DMS153 treated with DMSO at 0.1 percent for 48 hours (cell line): Measurements from ENCODE around the gene GPC6.
A peak's percentile ranks its signal among the peaks of the same experiment; 100 is the strongest.

Experiments
- DNase-seq: peaks from one replicate; lab custom pipeline; 2025; ENCODE audit not compliant: unreplicated experiment; lab: John Stamatoyannopoulos, UW

Gene GPC6

GRCh38 chr13:93881411-93881810 lies 654.8 kb downstream of the GPC6 start:
- no peak for DNase-seq

DNA sequence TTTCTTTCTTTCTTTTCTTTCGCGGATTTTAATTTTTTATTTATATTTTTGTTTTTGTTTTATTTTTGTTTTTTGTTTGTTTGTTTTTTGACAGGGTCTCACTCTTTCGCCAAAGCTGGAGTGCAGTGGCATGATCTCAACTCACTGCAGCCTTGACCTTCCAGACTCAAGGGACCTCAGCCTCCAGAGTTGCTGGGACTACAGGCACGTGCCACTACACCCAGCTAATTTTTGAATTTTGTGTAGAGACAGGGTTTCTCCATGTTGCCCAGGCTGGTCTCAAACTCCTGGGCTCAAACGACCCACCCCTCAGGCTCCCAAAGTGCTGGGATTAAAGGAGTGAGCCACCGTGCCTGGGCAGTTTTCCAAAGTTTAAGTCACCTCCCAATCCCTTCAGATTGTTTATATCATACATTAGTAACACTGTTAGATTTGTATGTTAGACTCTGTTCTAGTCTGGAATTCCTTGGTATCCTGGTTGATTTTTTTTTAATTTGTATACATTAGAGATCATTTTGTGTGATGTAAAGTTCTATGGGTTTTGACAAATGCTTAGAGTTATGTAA lies 655.6 kb downstream of the GPC6 start:
- no peak for DNase-seq

DNA sequence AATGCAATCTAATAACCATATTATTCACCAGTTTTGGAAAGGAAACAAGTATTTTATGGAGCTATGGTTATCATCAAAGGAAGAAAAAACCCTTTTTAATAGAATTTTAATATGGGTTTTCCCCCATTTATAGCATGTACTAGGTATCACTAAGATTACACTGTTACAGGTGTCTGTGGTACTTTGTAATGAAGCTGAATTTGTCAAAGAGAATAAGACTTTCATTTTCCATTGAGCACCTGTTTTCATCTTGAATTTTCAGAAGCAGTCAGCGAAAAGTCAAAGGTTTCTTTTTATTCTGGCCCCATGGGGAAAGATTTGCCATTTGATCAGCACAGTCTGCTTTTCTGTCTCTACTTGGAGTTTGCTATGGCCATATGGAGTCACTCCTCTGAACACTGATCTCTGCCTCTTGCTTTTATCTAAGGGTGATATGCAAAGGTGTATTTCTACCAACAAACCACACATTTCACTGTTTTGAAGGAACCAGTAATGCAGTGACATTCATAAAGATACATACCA lies 662.9 kb downstream of the GPC6 start:
- no peak for DNase-seq

GRCh38 chr13:93899981-93900380 lies 673.4 kb downstream of the GPC6 start:
- DNase-seq: no peak

DNA sequence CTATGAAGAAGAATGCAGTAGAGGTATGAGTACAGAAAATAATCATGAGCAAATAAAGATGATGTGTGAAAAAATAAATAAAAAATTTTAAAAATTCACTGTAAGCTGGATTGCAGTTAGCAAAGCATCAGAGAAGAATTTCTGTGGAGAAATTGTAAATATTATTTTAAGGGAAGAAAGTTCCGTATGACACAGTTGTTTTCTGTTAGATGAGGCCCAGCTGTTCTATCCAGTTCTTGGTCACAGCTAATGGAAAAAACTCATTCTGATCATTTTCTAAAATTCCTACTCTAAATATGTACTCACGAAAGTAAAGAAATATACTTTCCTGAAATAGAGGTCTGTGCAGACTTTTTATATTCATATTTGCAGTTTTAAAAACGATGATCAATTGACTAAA lies 674.1 kb downstream of the GPC6 start:
- no peak for DNase-seq

DNA sequence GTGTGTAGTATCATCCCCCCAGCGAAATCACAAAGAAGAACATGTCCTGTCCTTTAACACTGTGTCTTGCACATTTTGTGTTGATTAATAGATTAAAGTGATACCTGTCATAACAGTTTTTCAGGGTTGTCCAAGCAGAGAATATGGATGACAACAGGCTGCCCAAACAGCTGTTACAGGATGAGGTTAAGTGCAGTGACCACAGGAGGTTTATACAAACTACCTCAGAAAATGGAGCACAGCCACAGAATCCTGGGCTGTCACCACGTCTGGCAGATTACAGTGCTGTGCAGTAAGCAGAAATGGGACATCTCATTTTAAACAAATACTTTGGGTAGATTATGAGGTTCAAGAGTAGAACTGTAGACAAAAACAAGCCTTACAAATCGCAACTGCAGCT lies 677.3 kb downstream of the GPC6 start:
- DNase-seq: no peak

- DNase-seq: no peak
Observed at GRCh38 chr13:93915269-93915809, 688.7 kb downstream of the GPC6 start.

GRCh38 chr13:93922063-93922855 lies 695.7 kb downstream of the GPC6 start:
- DNase-seq: no peak

DNA sequence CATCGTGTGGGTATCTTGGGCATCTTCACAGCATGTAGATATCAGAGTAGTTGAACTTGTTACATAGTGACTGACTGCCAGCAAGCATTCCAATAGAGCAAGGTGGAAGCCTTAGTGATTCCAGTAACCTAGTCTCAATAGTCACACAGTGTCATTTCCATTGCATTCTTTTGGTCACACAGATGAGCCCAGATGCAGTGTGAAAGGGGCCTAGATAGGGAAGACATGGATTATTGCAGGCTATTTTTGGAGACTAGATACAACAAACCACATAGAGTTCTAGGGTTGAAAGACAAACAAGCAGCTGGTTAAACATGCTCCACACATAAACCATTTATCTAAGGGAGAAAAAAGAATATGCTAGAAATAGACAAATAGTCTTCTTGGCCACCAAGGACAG lies 699.4 kb downstream of the GPC6 start:
- no peak for DNase-seq

GRCh38 chr13:93926425-93926824 lies 699.8 kb downstream of the GPC6 start:
- no peak for DNase-seq

DNA sequence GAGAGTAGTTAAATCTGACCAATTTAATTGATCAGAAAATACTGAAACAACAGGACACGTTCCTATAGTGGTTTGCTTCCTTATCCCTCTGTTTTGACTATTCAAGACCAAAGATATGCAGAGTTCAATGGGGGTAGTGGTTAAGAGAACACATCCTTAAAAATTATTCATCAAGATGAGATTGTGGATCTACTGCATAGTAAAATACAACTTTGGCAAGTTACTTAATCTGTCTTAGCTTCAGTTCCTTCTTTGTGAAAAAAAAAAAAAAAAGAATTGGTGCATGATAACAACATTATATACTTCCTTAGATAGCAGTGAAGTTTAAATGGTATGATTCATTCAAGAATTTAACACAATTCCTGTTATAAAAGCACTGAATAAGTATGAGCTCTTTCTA lies 700.8 kb downstream of the GPC6 start:
- no peak for DNase-seq

- DNase-seq: no peak
Observed at GRCh38 chr13:93932901-93933300, 706.3 kb downstream of the GPC6 start.

- DNase-seq: no peak
Observed at GRCh38 chr13:93936901-93937300, 710.3 kb downstream of the GPC6 start.

DNA sequence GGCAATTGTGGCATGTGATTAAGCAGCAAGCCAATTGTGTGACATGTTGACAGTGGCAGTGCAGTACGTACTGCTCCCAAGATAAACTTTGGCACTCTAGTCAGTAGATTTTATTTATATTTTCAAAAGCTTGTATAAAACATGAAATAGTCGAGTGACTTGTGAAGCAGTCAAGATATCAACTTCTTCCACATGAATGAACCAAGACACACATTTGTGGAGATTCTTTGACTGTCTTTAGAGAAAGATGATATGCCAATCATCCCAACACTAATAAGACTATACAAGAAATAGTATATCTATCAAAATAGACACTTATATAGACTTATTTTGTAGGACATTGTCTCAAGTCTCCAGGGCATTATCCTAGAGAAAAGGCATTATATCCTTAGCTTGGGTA lies 714.8 kb downstream of the GPC6 start:
- no peak for DNase-seq

DNA sequence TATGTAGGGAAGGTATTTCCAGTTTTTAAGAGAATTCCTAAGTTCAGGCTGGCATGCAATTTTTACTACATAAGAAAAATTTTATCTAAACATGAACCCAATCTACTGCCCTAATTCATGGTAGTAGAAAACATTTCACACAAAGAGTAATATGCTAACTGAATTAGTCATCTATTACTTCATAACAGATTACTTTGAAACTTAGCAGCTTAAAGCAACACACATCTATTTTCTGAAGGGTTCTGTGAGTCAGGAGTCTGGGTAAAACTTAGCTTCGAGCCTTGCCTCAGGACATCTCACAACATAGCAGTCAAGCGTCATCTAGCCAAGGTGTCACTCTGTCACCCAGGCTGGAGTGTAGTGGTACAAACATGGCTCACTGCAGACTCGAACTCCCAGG lies 715.4 kb downstream of the GPC6 start:
- no peak for DNase-seq

DNA sequence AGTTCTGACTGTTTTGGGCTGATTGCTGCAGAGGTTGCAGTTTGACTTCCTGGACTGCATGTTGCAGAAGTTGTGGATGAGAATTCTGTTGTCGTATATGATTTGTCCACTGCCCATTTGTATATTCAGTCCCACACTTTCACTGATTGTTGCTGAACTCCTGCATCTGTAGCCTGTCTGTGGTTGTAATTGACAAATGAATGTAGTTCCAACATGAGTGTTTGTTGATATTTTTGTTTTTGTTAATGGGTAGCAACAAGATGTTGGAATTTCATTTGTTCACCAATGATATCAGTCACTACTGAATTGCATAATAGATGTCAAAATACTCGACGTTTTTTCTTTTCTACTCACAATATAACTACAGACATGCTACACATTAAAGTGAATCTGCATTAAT lies 719.0 kb downstream of the GPC6 start:
- DNase-seq: no peak

- DNase-seq: no peak
Observed at GRCh38 chr13:93946994-93947393, 720.4 kb downstream of the GPC6 start.

DNA sequence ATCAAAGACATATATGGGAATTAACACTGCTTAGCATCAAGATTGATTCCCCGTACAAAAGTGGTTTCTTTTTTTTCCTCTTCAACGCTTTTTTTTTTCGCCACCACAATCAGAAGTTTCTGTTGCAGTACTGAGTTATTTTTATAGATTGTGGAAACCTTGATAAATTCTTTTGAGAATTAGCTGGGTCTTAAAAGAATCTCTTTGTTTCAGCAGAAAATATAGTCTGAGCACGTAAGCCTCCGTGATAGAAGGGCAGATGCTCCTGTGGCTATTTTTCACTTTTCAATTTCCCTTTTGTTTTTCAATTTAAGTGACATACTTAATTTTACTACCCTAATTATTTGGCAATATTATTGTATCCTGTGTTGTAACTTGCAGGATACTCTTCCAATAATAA lies 721.0 kb downstream of the GPC6 start:
- no peak for DNase-seq

GRCh38 chr13:93948162-93948922 lies 721.7 kb downstream of the GPC6 start:
- DNase-seq: peak; percentile 40

GRCh38 chr13:93951108-93951507 lies 724.5 kb downstream of the GPC6 start:
- DNase-seq: peak; percentile 43

- no peak for DNase-seq
Observed at GRCh38 chr13:93951951-93952350, 725.3 kb downstream of the GPC6 start.

GRCh38 chr13:93953841-93954240 lies 727.2 kb downstream of the GPC6 start:
- no peak for DNase-seq
